Smooth muscle cell (in vitro differentiated cells): ENCODE measurements around the gene RASGEF1B. TPM values are rescaled to one million over a fixed set of nuclear protein-coding genes. Genes with fewer than 3 reads are reported as not detected.

Source experiments
- DNase-seq: peaks from one replicate; lab custom pipeline; 2025; ENCODE audit not compliant: unreplicated experiment; lab: John Stamatoyannopoulos, UW
- H2AFZ ChIP-seq: fragments of 200-600 bp; sonication (generic); 2 replicates; pipeline ENCODE4 v1.6.0; 2016; ENCODE audit warnings: antibody characterized with exemption, low read depth, mild to moderate bottlenecking
- H3F3A ChIP-seq: fragments of 200-600 bp; sonication (generic); 2 replicates; pipeline ENCODE4 v1.6.0; 2017; ENCODE audit warnings: antibody characterized with exemption, low read depth
- H3K27ac ChIP-seq: fragments of 200-600 bp; sonication (generic); 2 replicates; pipeline ENCODE4 v1.5.1; 2016; ENCODE audit warnings: low read depth, mild to moderate bottlenecking
- H3K27me3 ChIP-seq: fragments of 200-600 bp; sonication (generic); 2 replicates; pipeline ENCODE4 v1.6.1; 2016; ENCODE audit warnings: low read depth, mild to moderate bottlenecking
- H3K36me3 ChIP-seq: fragments of 200-600 bp; sonication (generic); 2 replicates; pipeline ENCODE4 v1.5.1; 2016; ENCODE audit warnings: low read depth
- H3K4me1 ChIP-seq: fragments of 200-600 bp; sonication (generic); 2 replicates; pipeline ENCODE4 v1.5.1; 2016; ENCODE audit warnings: low read depth
- H3K4me2 ChIP-seq: fragments of 200-600 bp; sonication (generic); 2 replicates; pipeline ENCODE4 v1.6.0; 2016; ENCODE audit warnings: mild to moderate bottlenecking
- H3K4me3 ChIP-seq: fragments of 200-600 bp; sonication (generic); 2 replicates; pipeline ENCODE4 v1.5.1; 2016; ENCODE audit warnings: mild to moderate bottlenecking
- H3K79me2 ChIP-seq: fragments of 200-600 bp; sonication (generic); 2 replicates; pipeline ENCODE4 v1.6.0; 2016; ENCODE audit warnings: low read depth, mild to moderate bottlenecking
- H3K9ac ChIP-seq: fragments of 200-600 bp; sonication (generic); 2 replicates; pipeline ENCODE4 v1.6.0; 2016; ENCODE audit warnings: low read depth
- H3K9me3 ChIP-seq: fragments of 200-600 bp; sonication (generic); replicated peaks from 2 replicates; pipeline ENCODE4 v1.5.1; 2016; ENCODE audit warnings: low read depth
- H4K20me1 ChIP-seq: fragments of 200-600 bp; sonication (generic); 2 replicates; pipeline ENCODE4 v1.6.0; 2016; ENCODE audit warnings: low read depth
- WGBS: methylation state at CpG from one replicate; pipeline ENCODE4 v1.1.7; 2016; ENCODE audit warnings: low lambda C conversion rate; 5-methylcytosine and 5-hydroxymethylcytosine counted together
- polyA plus RNA-seq: library from polyadenylated mRNA; unstranded; fragments of >200 nt; fragmentation: Nextera tagmentation; extraction: Ambion mirVana; gene quantifications from 2 replicates; pipeline ENCODE4 v1.2.1, GENCODE V29; 2016
- total RNA-seq: library from RNA; depleted of rRNA; stranded (reverse); fragments of >200 nt; gene quantifications from 2 replicates; pipeline ENCODE4 v1.2.3, GENCODE V29; 2014
- TF ChIP-seq, protein P1 (sequence below): fragments of 200-600 bp; sonication (generic); IDR thresholded peaks from 2 replicates; pipeline ENCODE4 v1.5.1; 2017; ENCODE audit warnings: borderline replicate concordance, mild to moderate bottlenecking, antibody characterized with exemption; ENCODE audit not compliant: insufficient read depth, poor library complexity, severe bottlenecking

The RASGEF1B gene
- total and polyA plus RNA-seq, 2 experiments from 2014 or later: 1.5 to 7.5 TPM

DNA sequence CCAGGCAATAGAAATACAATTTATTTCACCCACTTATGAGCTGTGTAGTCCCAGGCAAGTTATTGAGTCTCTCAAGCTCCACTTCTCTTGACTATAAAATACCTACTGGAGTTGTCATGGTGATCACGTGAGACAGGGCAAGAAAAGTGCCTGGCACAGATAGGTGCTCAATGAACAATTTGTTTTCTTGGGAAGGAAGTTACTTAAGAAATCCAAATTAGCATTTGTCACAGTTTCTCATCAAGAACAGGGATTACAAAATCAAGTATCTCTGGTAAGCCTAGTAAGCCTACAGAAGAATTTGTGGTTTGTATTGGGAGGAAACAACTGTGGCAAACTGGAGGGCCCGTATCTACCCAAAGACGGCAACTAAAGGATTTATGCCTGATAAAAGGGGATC lies 37.5 kb upstream of the RASGEF1B start:
- Histone ChIP-seq H2AFZ (no peak overlapping the region), H3K79me2 (no peaks in the 10 kb centered on the region)

DNA sequence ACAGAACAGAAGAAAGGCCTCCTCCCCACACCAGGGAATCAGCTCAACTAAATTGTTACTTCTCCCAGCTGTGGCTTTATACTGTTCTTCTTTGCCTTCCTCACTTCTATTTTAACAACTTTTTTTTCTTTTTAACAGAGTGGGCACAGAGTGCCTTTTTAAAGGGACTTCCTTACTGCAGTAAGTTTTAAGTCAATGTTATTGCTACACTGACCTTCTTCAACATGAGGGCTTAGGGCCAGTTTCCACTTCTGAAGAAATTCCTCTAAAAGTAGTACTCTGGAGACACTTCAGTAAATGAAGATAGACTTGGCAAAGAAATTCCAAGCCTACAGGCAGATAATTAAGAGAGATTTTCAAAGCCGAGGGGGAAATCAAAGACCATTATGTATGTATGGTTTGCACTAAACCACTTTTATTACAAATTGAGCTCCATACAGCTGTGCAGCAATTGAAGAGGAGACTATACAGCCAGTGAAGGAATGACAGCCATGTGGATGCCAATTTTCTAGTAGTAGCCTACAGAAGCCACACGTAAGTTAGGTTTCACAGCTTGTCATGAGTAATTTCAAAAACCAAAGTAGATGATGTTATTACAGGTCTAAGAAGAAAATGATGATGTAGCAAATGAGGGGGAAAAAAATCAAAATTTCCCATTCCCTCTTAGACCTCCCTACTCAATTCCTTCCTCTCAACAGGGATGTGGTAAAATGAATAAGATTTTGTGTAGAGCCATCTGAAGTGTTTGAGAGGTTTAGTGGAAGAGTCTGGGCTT lies 36.9 kb upstream of the RASGEF1B start:
- Histone ChIP-seq H3K27me3 (no peaks in the 10 kb centered on the region), H3K36me3 (no peaks in the 10 kb centered on the region), H3K4me1 (peaks cover 13% of the 10 kb centered on the region), H3K4me3 (no peak overlapping the region), H3K9ac (no peak overlapping the region), H3K9me3 (no peaks in the 10 kb centered on the region), H2AFZ (no peak overlapping the region), H3K79me2 (no peaks in the 10 kb centered on the region), H3F3A (no peaks in the 10 kb centered on the region), H3K4me2 (peak overlapping the region; percentile 44), H4K20me1 (no peaks in the 10 kb centered on the region), H3K27ac (no peak overlapping the region)
- WGBS: 48% methylated on average over 2 of the region's 2 CpGs
- TF ChIP-seq, protein P1, sequence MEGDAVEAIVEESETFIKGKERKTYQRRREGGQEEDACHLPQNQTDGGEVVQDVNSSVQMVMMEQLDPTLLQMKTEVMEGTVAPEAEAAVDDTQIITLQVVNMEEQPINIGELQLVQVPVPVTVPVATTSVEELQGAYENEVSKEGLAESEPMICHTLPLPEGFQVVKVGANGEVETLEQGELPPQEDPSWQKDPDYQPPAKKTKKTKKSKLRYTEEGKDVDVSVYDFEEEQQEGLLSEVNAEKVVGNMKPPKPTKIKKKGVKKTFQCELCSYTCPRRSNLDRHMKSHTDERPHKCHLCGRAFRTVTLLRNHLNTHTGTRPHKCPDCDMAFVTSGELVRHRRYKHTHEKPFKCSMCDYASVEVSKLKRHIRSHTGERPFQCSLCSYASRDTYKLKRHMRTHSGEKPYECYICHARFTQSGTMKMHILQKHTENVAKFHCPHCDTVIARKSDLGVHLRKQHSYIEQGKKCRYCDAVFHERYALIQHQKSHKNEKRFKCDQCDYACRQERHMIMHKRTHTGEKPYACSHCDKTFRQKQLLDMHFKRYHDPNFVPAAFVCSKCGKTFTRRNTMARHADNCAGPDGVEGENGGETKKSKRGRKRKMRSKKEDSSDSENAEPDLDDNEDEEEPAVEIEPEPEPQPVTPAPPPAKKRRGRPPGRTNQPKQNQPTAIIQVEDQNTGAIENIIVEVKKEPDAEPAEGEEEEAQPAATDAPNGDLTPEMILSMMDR: no peak
- DNase-seq: no peak

More for the DNA sequence above, 37.5 kb upstream of the RASGEF1B start:
- H3K27me3 ChIP-seq: no peaks in the 10 kb centered on the region
- no peaks in the 10 kb centered on the region for H4K20me1 ChIP-seq
- H3K36me3 ChIP-seq: no peaks in the 10 kb centered on the region
- TF ChIP-seq, protein P1: no peak
- H3F3A ChIP-seq: no peaks in the 10 kb centered on the region
- WGBS: 52% methylated on average over 3 of the region's 3 CpGs
- no peak for DNase-seq
- no peaks in the 10 kb centered on the region for H3K9me3 ChIP-seq
- H3K27ac ChIP-seq: no peak overlapping the region
- H3K4me2 ChIP-seq: peak overlapping the region; percentile 44
- peaks cover 13% of the 10 kb centered on the region for H3K4me1 ChIP-seq
- no peak overlapping the region for H3K4me3 ChIP-seq
- H3K9ac ChIP-seq: no peak overlapping the region

DNA sequence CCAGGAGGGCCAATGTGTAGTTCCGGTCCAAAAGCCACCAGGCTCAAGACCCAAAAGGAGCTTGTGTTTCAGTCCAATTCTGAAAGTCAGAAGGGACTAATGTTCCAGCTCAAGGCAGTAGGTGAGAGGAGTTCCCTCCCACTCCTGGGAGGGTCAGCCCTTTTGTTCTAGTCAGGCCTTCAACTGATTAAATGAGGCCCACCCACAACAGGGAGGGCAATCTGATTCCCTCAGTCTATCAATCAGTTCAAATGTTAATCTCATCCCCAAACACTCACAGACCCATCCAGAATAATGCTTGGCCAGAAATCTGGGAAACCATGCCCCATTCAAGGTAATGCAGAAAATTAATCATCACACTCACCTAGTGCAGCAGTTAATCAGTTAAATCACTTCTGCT lies 35.8 kb upstream of the RASGEF1B start:
- TF ChIP-seq, protein P1: no peak
- H3K9me3 ChIP-seq: no peaks in the 10 kb centered on the region
- no peak overlapping the region for H3K4me3 ChIP-seq
- H3K4me1 ChIP-seq: peaks cover 5% of the 10 kb centered on the region
- H3K27ac ChIP-seq: no peak overlapping the region
- H3K9ac ChIP-seq: no peak overlapping the region
- no peaks in the 10 kb centered on the region for H4K20me1 ChIP-seq
- no peaks in the 10 kb centered on the region for H3K36me3 ChIP-seq
- WGBS: 59% methylated on average over 1 of the region's 1 CpG
- H3F3A ChIP-seq: no peaks in the 10 kb centered on the region
- no peak for DNase-seq
- H2AFZ ChIP-seq: no peak overlapping the region
- H3K27me3 ChIP-seq: no peaks in the 10 kb centered on the region
- H3K4me2 ChIP-seq: no peak overlapping the region
- H3K79me2 ChIP-seq: no peaks in the 10 kb centered on the region

DNA sequence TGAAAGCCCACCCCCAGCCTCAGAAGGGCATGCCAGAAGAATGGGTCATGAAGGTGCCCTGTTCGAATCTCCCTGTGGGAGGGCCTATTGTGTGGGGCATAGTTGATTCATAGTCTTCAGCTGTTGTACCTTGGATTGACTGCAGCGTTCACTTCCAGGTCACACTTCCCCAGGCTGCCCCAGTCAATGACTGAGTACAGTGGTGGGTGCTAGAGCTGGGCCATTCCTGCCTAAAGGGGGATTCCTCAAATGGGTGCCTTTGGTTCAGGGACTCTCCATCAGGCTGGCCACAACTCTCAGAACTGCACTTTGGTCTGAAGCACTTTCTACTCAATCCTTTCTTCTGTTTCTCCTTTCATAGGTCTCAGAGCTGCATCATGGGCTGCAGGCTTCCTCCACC lies 35.0 kb upstream of the RASGEF1B start:
- Histone ChIP-seq H3K4me2 (no peak overlapping the region), H3K4me1 (no peaks in the 10 kb centered on the region), H3K27ac (no peak overlapping the region), H3K27me3 (no peaks in the 10 kb centered on the region), H3K9ac (no peak overlapping the region), H3K36me3 (no peaks in the 10 kb centered on the region), H3F3A (no peaks in the 10 kb centered on the region), H3K4me3 (no peak overlapping the region), H3K79me2 (no peaks in the 10 kb centered on the region), H3K9me3 (no peaks in the 10 kb centered on the region), H4K20me1 (no peaks in the 10 kb centered on the region), H2AFZ (no peak overlapping the region)
- 92% methylated on average over 2 of the region's 2 CpGs for WGBS
- TF ChIP-seq, protein P1: no peak
- no peak for DNase-seq
